Measurements from ENCODE around the gene RIPPLY3. TPM values are rescaled to one million over a fixed set of nuclear protein-coding genes. Genes with fewer than 3 reads are reported as not detected.

The RIPPLY3 gene
- total and polyA plus RNA-seq, 11 donors, result not detected

- TF ChIP-seq POLR2A (IDR thresholded peaks at IDR 0.05), result no peak
- TF ChIP-seq, protein P1, sequence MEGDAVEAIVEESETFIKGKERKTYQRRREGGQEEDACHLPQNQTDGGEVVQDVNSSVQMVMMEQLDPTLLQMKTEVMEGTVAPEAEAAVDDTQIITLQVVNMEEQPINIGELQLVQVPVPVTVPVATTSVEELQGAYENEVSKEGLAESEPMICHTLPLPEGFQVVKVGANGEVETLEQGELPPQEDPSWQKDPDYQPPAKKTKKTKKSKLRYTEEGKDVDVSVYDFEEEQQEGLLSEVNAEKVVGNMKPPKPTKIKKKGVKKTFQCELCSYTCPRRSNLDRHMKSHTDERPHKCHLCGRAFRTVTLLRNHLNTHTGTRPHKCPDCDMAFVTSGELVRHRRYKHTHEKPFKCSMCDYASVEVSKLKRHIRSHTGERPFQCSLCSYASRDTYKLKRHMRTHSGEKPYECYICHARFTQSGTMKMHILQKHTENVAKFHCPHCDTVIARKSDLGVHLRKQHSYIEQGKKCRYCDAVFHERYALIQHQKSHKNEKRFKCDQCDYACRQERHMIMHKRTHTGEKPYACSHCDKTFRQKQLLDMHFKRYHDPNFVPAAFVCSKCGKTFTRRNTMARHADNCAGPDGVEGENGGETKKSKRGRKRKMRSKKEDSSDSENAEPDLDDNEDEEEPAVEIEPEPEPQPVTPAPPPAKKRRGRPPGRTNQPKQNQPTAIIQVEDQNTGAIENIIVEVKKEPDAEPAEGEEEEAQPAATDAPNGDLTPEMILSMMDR (IDR thresholded peaks at IDR 0.05), result no peak
- Histone ChIP-seq H3K4me3 (no peak overlapping the region), H3K27ac (no peak overlapping the region), H3K9me3 (no peaks in the 10 kb centered on the region), H3K27me3 (no peaks in the 10 kb centered on the region), H3K36me3 (no peaks in the 10 kb centered on the region), H3K4me1 (peaks cover 0 to 12% (median 0%) of the 10 kb centered on the region in 12 donors)
- 83 to 94% (median 91%) methylated on average over 14 of the region's 14 CpGs for WGBS, 4 donors
- intact Hi-C loops (cut with DNase I), result no loop called here
- ATAC-seq (no peak), DNase-seq (no peak)
Measured at GRCh38 chr21:36973986-36974850, 32.3 kb upstream of the RIPPLY3 start.

DNA sequence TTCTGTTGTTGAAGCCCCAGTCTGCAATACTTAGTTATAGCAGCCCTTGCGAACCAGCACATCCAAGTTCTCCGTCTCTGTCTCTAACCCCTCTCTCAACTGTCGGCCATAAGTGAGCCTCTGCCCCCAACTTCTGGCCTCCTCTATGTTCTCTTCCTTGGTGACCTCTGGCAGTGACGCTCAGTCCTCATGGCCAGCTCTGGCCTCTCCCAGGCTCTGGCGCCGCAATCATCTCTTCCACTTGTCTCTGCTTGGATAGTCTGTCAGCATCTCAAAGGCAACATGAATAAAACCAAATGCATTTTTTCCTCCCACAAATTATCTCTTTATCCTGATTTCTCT is 31.7 kb upstream of the RIPPLY3 start:
- Histone ChIP-seq H3K36me3 (no peaks in the 10 kb centered on the region), H3K4me3 (no peak overlapping the region), H3K27ac (no peak overlapping the region), H3K27me3 (no peaks in the 10 kb centered on the region), H3K4me1 (peaks cover 0 to 12% (median 0%) of the 10 kb centered on the region in 12 donors), H3K9me3 (no peaks in the 10 kb centered on the region)
- no peak for TF ChIP-seq POLR2A (IDR thresholded peaks at IDR 0.05)
- TF ChIP-seq, protein P1 (IDR thresholded peaks at IDR 0.05), result no peak
- ATAC-seq, result no peak
- intact Hi-C loops (cut with DNase I), result no loop called here
- whole genome bisulfite sequencing, 4 donors, result 72 to 92% (median 89%) methylated on average over 6 of the region's 6 CpGs
- no peak for DNase-seq

- TF ChIP-seq POLR2A (IDR thresholded peaks at IDR 0.05), result no peak
- TF ChIP-seq, protein P1 (IDR thresholded peaks at IDR 0.05), result no peak
Measured at GRCh38 chr21:36976228-36976861, 30.2 kb upstream of the RIPPLY3 start.

DNA sequence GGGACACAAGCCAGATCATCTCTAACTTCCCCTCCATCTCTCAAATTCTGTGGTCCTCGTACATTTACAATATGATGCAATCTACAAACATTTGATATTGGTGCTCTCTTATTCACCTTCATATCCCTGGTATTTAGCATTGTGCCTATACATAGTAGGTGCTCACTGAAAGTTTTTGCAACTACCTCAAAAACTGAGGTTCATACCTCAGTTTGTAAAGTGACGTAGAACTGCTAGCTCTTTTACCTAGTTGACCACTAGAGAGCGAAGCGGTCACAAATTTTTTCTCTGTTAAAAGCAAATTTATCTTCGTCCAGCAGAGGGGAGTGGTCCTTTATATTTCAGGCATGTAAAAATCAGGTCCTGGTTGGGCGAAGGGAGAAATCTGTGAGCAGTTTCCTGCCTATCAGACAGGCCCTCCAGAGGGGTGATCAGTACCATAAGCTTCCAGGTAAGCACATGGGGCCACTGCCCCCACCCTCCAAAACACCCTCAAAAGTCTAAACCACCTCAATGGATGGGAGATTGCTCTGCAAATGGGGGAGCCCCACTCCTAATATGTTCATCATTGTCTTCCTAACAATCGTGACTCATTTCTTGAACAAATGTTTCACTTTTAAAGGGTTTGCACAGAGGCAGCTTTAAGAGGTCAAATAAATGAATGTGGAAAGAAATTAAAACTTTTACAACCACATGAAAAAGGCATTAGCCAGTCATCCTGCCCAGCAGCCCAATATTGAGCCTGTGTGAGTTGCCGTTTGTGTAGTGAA is 29.4 kb upstream of the RIPPLY3 start:
- Histone ChIP-seq H3K4me1 (peaks cover 0 to 24% (median 10%) of the 10 kb centered on the region in 12 donors), H3K36me3 (no peaks in the 10 kb centered on the region), H3K27ac (no peak overlapping the region), H3K9me3 (no peaks in the 10 kb centered on the region), H3K4me3 (no peak overlapping the region), H3K27me3 (no peaks in the 10 kb centered on the region)
- intact Hi-C loops (cut with DNase I), result no loop called here
- DNase-seq, result peak in 1 of 5 donors; percentile 20
- peak in 2 of 4 donors; percentile 31 to 49 for ATAC-seq
- TF ChIP-seq, protein P1 (IDR thresholded peaks at IDR 0.05), result peak; percentile 17 to 82 (median 54)
- TF ChIP-seq POLR2A (IDR thresholded peaks at IDR 0.05), result no peak
- 29 to 53% (median 50%) methylated on average over 8 of the region's 8 CpGs for WGBS, 4 donors

More at GRCh38 chr21:36976228-36976861, 30.2 kb upstream of the RIPPLY3 start:
- Histone ChIP-seq H3K4me1 (peaks cover 0 to 24% (median 10%) of the 10 kb centered on the region in 12 donors), H3K4me3 (no peak overlapping the region), H3K27me3 (no peaks in the 10 kb centered on the region), H3K36me3 (no peaks in the 10 kb centered on the region), H3K27ac (no peak overlapping the region), H3K9me3 (no peaks in the 10 kb centered on the region)
- DNase-seq, result no peak
- intact Hi-C loops (cut with DNase I), result no loop called here
- WGBS, 4 donors, result 79 to 87% (median 83%) methylated on average over 5 of the region's 5 CpGs
- ATAC-seq, result no peak
